HG03558 (cell line): Measurements from ENCODE around the gene HAAO.
"Not testable (repeated sequence)": the region's sequence is repeated elsewhere in the genome, so short reads cannot be mapped to it uniquely, and the experiment has no call there.

ENCODE experiments used
- ATAC-seq: cut with Tn5 transposase; IDR thresholded peaks from one replicate; pipeline ENCODE4 v1.9.1; 2021; ENCODE audit warnings: moderate number of reproducible peaks; ENCODE audit not compliant: unreplicated experiment; ENCODE audit errors: extremely low read depth

HAAO gene

GRCh38 chr2:42792583-42793333 lies at the start of gene HAAO:
HAAO (minus strand) TSS chr2:42792583; CDS start chr2:42792536, 47 bp downstream.
- ATAC-seq: no peak

DNA sequence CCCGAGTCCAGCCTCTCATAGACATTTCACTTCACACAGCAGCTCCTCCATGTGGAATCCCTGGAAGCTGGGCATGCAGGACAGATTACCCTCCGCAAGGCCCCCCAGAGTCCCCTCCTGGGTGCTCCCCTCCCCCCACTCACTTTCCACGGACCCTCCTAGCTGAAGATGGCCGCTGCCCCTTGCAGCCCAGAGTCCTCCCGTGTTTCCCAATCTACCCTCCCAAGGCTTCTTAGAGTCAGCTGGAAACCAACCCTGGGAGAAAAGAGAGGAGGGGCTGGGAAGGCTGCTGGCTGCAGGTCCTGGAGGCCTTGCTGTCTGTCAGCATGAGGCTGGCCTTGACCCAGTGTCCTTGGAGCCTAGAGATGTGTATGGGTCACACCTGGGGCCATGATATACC lies 49.0 kb upstream of the HAAO start:
- no peak for ATAC-seq

DNA sequence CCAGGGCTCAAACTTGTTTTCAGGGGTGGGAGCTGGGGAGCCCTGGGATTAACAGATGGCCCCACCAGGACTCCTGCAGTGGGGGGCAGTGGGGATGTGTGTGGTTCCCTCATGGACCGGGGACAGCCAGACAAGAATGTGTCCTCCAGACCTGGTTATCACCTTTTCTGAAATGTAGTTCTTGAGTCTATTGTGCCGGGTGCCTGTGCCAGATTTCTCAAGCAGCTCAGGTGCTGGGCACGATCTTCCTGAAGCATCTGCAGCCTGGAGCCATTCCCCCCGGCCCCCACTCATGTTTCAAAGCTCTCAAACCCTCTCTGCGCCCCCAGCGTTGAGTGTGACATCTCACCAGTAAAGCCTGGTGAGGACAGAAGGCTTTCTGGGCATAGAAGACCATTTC lies 48.4 kb upstream of the HAAO start:
- ATAC-seq: no peak

- ATAC-seq: no peak
Observed at GRCh38 chr2:42839809-42840501, 47.6 kb upstream of the HAAO start.

- ATAC-seq: no peak
Observed at GRCh38 chr2:42838133-42838532, 45.8 kb upstream of the HAAO start.

DNA sequence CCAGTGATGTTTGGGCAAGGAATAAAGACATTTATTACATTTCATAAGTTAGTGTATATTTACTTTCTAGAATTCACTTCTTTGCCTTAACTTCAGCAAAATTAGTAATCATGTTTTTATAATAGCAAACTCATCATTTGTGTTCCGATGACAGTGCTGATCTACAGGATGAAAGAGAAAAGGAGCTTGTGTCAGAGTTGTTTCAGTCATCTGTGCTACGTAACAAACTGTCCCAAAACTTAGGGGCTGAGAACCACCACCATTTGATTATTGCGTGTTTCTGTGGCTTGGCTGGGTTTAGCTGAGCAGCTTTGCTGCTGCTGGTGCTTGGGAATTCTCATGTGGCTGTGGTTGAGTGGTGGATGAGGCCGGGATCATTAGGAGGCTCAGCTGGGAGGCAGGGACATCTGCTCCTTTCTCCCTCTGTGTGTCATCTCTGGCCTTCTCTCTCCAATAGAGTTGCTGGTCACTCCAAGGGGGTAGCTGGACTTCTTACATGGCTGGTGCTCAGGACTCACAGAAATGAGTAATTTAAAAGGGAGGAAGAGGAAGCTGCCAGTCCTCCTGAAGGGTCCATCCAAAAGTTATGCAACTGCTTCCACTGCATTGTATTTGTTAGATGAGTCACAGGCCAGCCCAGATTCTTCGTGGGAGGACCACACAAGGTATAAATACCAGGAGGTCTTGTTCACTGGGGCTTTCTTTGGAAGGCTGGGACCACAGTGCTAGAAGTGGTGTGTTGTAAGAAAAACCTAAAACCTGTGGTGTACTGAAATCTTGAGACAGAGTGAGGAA lies 43.4 kb upstream of the HAAO start:
- no peak for ATAC-seq

DNA sequence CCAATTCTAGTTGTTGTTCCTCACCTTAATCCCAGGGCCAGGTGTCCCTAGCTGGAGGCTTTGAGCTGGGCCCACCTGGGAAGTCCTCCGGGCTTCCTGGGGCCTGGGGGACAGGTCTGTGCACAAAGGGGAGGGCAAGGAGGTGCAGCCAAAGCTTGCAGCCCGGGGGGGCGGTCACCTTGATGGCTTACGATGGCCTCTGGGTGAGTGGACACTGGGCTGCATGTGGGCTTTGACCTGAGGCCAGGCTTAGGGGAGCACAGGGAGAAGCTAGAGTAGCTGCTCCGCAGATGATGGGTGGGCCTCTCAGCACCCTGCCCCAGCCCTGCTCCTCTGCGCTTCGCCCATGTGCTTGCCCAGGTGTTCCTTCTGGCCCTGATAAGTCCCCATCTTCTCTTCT lies 41.8 kb upstream of the HAAO start:
- ATAC-seq: no peak

- no peak for ATAC-seq
Observed at GRCh38 chr2:42832289-42832634, 39.9 kb upstream of the HAAO start.

DNA sequence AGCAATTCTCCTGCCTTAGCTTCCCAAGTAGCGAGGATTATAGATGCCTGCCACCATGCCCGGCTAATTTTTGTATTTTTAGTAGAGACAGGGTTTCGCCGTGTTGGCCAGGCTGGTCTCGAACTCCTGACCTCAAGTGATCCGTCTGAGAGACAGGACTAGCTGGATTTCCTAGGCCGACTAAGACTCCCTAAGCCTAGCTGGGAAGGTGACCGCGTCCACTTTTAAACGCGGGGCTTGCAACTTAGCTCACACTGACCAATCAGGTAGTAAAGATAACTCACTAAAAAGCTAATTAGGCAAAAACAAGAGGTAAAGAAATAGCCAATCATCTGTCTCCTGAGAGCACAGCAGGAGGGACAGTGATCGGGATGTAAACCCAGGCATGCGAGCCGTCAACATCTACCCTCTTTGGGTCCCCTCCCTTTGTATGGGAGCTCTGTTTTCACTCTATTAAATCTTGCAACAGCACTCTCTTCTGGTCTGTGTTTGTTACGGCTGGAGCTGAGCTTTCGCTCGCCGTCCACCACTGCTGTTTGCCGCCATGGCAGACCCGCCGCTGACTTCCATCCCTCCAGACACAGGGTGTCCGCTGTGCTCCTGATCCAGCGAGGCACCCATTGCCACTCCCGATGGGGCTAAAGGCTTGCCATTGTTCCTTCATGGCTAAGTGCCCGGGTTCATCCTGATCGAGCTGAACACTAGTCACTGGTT lies 39.3 kb upstream of the HAAO start:
- not testable (repeated sequence) for ATAC-seq

DNA sequence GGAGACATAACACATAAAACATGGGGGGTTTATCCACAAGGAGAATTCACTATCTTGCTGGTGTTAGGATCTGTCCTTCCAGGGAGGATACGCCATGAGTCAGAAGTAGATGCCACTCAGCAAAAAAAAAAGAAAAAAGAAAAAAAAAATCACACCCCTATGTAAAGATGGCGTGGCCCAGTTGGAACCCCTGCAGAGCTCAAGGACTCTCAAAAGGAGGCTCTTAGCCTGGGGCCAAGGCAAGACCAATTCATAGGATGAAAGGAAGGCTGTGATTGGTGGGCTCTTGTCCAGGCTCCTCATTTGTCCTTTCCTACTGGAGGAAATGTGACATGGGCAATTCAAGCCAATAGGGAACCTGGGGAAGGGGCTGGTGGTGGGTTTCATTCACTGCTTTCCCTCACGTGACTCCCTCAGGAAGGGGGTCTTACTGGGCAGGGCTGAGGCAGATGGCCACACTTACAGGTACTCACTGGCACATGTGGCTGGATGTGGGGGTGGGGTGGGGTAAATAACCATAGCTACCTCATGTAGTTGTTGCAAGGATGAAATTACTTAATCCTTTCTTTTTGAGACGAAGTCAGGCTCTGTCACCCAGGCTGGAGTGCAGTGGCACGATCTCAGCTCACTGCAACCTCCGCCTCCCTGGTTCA lies 38.7 kb upstream of the HAAO start:
- ATAC-seq: no peak

- no peak for ATAC-seq
Observed at GRCh38 chr2:42829671-42830440, 37.5 kb upstream of the HAAO start.

- peak; percentile 68 for ATAC-seq
Observed at GRCh38 chr2:42828487-42829425, 36.4 kb upstream of the HAAO start.

- ATAC-seq: no peak
Observed at GRCh38 chr2:42827647-42828486, 35.5 kb upstream of the HAAO start.

- ATAC-seq: no peak
Observed at GRCh38 chr2:42826231-42826630, 33.8 kb upstream of the HAAO start.

DNA sequence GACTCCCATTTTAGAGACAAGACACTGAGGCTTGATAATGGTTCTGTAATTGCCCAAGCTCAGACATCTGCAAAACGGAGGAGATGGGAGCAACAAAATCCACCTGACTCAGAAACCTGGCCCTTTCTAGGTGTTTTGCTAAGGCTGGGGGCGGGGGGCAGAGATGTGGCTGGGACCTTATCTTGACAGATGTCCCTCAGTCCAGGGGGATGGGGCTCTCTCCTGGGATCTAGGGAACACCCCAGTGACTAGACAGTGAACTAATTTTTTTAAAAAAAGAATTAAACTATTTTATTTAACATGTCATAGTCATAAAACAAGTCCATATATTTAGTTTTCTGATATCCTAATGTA lies 32.0 kb upstream of the HAAO start:
- ATAC-seq: no peak

GRCh38 chr2:42823744-42824453 lies 31.5 kb upstream of the HAAO start:
- ATAC-seq: no peak

DNA sequence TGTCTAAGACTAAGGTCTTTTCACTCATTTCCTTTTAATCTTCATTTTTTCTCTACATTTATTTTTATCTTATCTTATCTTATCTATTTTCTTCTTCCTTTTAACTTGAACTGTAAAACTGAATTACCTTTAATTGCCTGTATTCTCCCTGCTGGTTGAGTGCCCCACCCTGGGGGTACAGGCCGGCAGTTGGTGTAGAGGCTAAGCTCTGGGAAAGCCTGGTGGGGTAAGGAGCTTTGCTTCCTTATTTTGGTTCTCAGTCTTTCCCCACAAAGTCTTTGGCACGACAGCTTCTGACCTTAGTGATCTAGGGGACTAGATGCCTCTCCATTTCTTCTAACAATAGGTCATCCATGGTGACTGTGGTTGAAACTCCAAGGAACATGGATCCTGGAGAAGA lies 26.8 kb upstream of the HAAO start:
- ATAC-seq: no peak
